22Rv1 (cell line): ENCODE data around the gene DPP6.

Source experiments
- CTCF ChIP-seq: fragments of 450-650 bp; IDR thresholded peaks from 2 replicates; pipeline ENCODE4 v1.5.1; 2017; ENCODE audit warnings: mild to moderate bottlenecking
- ZFX ChIP-seq: fragments of 450-650 bp; IDR thresholded peaks from 2 replicates; pipeline ENCODE4 v1.6.1; 2017; ENCODE audit warnings: antibody characterized with exemption, borderline replicate concordance

- TF ChIP-seq ZFX (no peak), CTCF (no peak)
These were observed 824.3 kb downstream of the DPP6 start for GRCh38 chr7:154876516-154876915.
